Caco-2 (cell line): ENCODE measurements around the gene CGNL1. TPM values are rescaled to one million over a fixed set of nuclear protein-coding genes. Genes with fewer than 3 reads are reported as not detected.

Source experiments
- BruUV-seq: library from RNA; stranded (reverse); fragments of 400-500 nt; replicated peaks from 2 replicates; lab custom pipeline; 2021; lab: Mats Ljungman, UMichigan
- CTCF ChIA-PET: fragments of 300-600 bp; sonication (Branson Sonifier 250); formaldehyde crosslinking; loops from one replicate; lab custom pipeline; 2022; ENCODE audit warnings: antibody characterized with exemption; lab: Charles Lee
- POLR2A ChIA-PET: fragments of 300-600 bp; sonication (Branson Sonifier 250); formaldehyde crosslinking; loops from one replicate; lab custom pipeline; 2022; ENCODE audit warnings: antibody characterized with exemption; lab: Charles Lee
- DNase-seq, 2 experiments: peaks; one replicate each; pipeline versions ENCODE4 v3.0.0 to v3.0.0-alpha.2; 2020 to 2022
- H3K27me3 ChIP-seq: replicated peaks from 2 replicates; pipeline ENCODE4 v1.6.0; 2011; ENCODE audit warnings: low read length; ENCODE audit not compliant: control insufficient read depth, insufficient read depth
- H3K36me3 ChIP-seq: 2 replicates; pipeline ENCODE4 v1.5.1; 2011; ENCODE audit warnings: low read length; ENCODE audit not compliant: control insufficient read depth, insufficient read depth
- H3K4me1 ChIP-seq: fragments of 250-450 bp; sonication (Bioruptor Pico); 2 replicates; pipeline ENCODE4 v1.5.1; 2020; ENCODE audit warnings: mild to moderate bottlenecking
- H3K4me3 ChIP-seq: 2 replicates; pipeline ENCODE4 v1.5.1; 2011; ENCODE audit warnings: low read depth, mild to moderate bottlenecking, control low read depth, low read length
- H3K9me3 ChIP-seq: fragments of 250-450 bp; sonication (Bioruptor Pico); 2 replicates; pipeline ENCODE4 v1.5.1; 2020; ENCODE audit warnings: mild to moderate bottlenecking, moderate library complexity
- H3K27ac Mint-ChIP-seq: one replicate; pipeline ENCODE4 v1.8.0; 2022; ENCODE audit warnings: mixed read lengths; ENCODE audit not compliant: unreplicated experiment
- H3K27me3 Mint-ChIP-seq: one replicate; pipeline ENCODE4 v1.8.0; 2022; ENCODE audit warnings: mixed read lengths; ENCODE audit not compliant: insufficient read depth, unreplicated experiment
- H3K36me3 Mint-ChIP-seq: one replicate; pipeline ENCODE4 v1.8.0; 2022; ENCODE audit warnings: mild to moderate bottlenecking, mixed read lengths; ENCODE audit not compliant: insufficient read depth, unreplicated experiment
- H3K4me1 Mint-ChIP-seq: one replicate; pipeline ENCODE4 v1.8.0; 2022; ENCODE audit warnings: low read depth, mixed read lengths; ENCODE audit not compliant: unreplicated experiment
- H3K4me3 Mint-ChIP-seq: one replicate; pipeline ENCODE4 v1.8.0; 2022; ENCODE audit warnings: mild to moderate bottlenecking, moderate library complexity, mixed read lengths; ENCODE audit not compliant: unreplicated experiment
- H3K9me3 Mint-ChIP-seq: one replicate; pipeline ENCODE4 v1.8.0; 2022; ENCODE audit warnings: mixed read lengths; ENCODE audit not compliant: unreplicated experiment
- intact Hi-C: fragments of 100-400 bp; cut with micrococcal nuclease; formaldehyde crosslinking; loops from one replicate; pipeline ENCODE4 v1.10.0; 2022; ENCODE audit not compliant: unreplicated experiment
- total RNA-seq: library from RNA; stranded (reverse); gene quantifications from 2 replicates; pipeline ENCODE4 v1.2.3, GENCODE V29; 2022
- TF ChIP-seq, protein P1 (sequence below), 2 experiments: fragments of 200-600 bp in 1 of 2; IDR thresholded peaks; 1 replicate in 1 of 2; 2 replicates in 1 of 2; pipeline versions ENCODE4 v1.5.1 to v1.8.0; 2011 to 2022; ENCODE audit warnings: antibody characterized with exemption in 1 of 2, control low read depth in 1 of 2, inconsistent platforms in 1 of 2, low read depth in 1 of 2, low read length in 1 of 2, mild to moderate bottlenecking in 1 of 2, moderate library complexity in 1 of 2; ENCODE audit not compliant: insufficient read depth in 1 of 2, severe bottlenecking in 1 of 2, unreplicated experiment in 1 of 2

Gene CGNL1
- total RNA-seq, 1 experiment from 2014 or later = 8.3 TPM

GRCh38 chr15:57373882-57374276 is 2.4 kb upstream of the CGNL1 start:
- Mint-ChIP-seq H3K27me3 (no peaks in the 10 kb centered on the region), H3K36me3 (peaks cover 6% of the 10 kb centered on the region), H3K4me1 (peaks cover 11% of the 10 kb centered on the region), H3K4me3 (no peak overlapping the region), H3K9me3 (no peaks in the 10 kb centered on the region), H3K27ac (no peak overlapping the region)
- POLR2A ChIA-PET = no interaction called here
- CTCF ChIA-PET = no interaction called here
- no peak for DNase-seq
- Histone ChIP-seq H3K27me3 (no peaks in the 10 kb centered on the region), H3K9me3 (no peaks in the 10 kb centered on the region), H3K4me1 (peaks cover 13% of the 10 kb centered on the region), H3K4me3 (no peak overlapping the region), H3K36me3 (no peaks in the 10 kb centered on the region)
- intact Hi-C loops = no loop called here
- TF ChIP-seq, protein P1, sequence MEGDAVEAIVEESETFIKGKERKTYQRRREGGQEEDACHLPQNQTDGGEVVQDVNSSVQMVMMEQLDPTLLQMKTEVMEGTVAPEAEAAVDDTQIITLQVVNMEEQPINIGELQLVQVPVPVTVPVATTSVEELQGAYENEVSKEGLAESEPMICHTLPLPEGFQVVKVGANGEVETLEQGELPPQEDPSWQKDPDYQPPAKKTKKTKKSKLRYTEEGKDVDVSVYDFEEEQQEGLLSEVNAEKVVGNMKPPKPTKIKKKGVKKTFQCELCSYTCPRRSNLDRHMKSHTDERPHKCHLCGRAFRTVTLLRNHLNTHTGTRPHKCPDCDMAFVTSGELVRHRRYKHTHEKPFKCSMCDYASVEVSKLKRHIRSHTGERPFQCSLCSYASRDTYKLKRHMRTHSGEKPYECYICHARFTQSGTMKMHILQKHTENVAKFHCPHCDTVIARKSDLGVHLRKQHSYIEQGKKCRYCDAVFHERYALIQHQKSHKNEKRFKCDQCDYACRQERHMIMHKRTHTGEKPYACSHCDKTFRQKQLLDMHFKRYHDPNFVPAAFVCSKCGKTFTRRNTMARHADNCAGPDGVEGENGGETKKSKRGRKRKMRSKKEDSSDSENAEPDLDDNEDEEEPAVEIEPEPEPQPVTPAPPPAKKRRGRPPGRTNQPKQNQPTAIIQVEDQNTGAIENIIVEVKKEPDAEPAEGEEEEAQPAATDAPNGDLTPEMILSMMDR (IDR thresholded peaks at IDR 0.05; ENCODE audit: insufficient read depth in 1 of 2, low read depth in 1 of 2, low read length in 1 of 2, severe bottlenecking in 1 of 2, unreplicated experiment in 1 of 2) = no peak
- no TSS peak for BruUV-seq

GRCh38 chr15:57376696-57377477 is 582 bp downstream of the CGNL1 start:
- POLR2A ChIA-PET = interaction anchor here (0.6 kb wide), 1 partner anchor 76 kb away, joined by 3 read pairs; no protein-coding TSS in a partner anchor
- no TSS peak for BruUV-seq

DNA sequence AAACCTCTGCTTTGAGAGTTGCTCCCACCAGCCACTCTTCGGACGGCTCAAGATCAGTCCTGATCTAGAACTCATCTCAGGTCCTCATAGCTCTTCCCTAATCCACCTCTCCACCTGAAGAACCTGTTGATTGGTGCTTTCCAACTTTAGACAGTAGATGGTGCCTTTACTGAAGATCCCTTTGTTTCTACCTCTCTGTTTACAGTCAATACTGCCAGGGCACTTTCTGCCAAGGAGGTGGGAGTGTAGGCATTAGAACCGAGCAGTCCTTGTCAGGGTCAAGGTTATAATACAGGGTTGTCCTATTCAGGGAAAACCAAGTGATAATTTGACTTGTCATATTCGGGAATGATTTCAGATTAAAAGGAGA is 1.2 kb downstream of the CGNL1 start:
- Mint-ChIP-seq H3K27me3 (no peaks in the 10 kb centered on the region), H3K4me3 (peak overlapping the region; percentile 89), H3K36me3 (peaks cover 6% of the 10 kb centered on the region), H3K27ac (peak overlapping the region; percentile 39), H3K9me3 (no peaks in the 10 kb centered on the region), H3K4me1 (peaks cover 26% of the 10 kb centered on the region)
- intact Hi-C loops = loop anchor here (1.0 to 2.0 kb wide), 3 partner anchors 37 to 150 kb away; no protein-coding TSS in a partner anchor
- Histone ChIP-seq H3K4me3 (peak overlapping the region; percentile 79), H3K4me1 (peaks cover 24% of the 10 kb centered on the region), H3K36me3 (no peaks in the 10 kb centered on the region), H3K9me3 (no peaks in the 10 kb centered on the region), H3K27me3 (no peaks in the 10 kb centered on the region)
- BruUV-seq = no TSS peak
- ChIA-PET POLR2A (no interaction called here), CTCF (interaction anchor here (0.6 to 2.0 kb wide), 11 partner anchors 13 to 150 kb away, joined by 3 to 35 read pairs (median 4); no protein-coding TSS in a partner anchor)
- DNase-seq = peak in 1 of 2 experiments; percentile 21
- TF ChIP-seq, protein P1 (IDR thresholded peaks at IDR 0.05; ENCODE audit: insufficient read depth in 1 of 2, low read depth in 1 of 2, low read length in 1 of 2, severe bottlenecking in 1 of 2, unreplicated experiment in 1 of 2) = peak in 1 of 2 experiments; percentile 4

More at GRCh38 chr15:57376696-57377477, 582 bp downstream of the CGNL1 start:
- H3K4me3 Mint-ChIP-seq = peak overlapping the region; percentile 89
- no peaks in the 10 kb centered on the region for H3K27me3 Mint-ChIP-seq
- Histone ChIP-seq H3K36me3 (no peaks in the 10 kb centered on the region), H3K4me1 (peaks cover 18% of the 10 kb centered on the region), H3K27me3 (no peaks in the 10 kb centered on the region), H3K4me3 (peak overlapping the region; percentile 79), H3K9me3 (no peaks in the 10 kb centered on the region)
- intact Hi-C loops = loop anchor here (1.0 to 2.0 kb wide), 3 partner anchors 36 to 150 kb away; no protein-coding TSS in a partner anchor
- TF ChIP-seq, protein P1 (IDR thresholded peaks at IDR 0.05; ENCODE audit: insufficient read depth in 1 of 2, low read depth in 1 of 2, low read length in 1 of 2, severe bottlenecking in 1 of 2, unreplicated experiment in 1 of 2) = no peak
- H3K36me3 Mint-ChIP-seq = peaks cover 6% of the 10 kb centered on the region
- peak overlapping the region; percentile 39 for H3K27ac Mint-ChIP-seq
- CTCF ChIA-PET = interaction anchor here (0.5 to 2.0 kb wide), 11 partner anchors 11 to 151 kb away, joined by 3 to 35 read pairs (median 3); no protein-coding TSS in a partner anchor
- peak; percentile 34 to 45 for DNase-seq
- H3K4me1 Mint-ChIP-seq = peaks cover 20% of the 10 kb centered on the region
- no peaks in the 10 kb centered on the region for H3K9me3 Mint-ChIP-seq
